H1 (cell line): ENCODE measurements around the gene GALNT2.

Experiments
- ATF3 ChIP-seq: IDR thresholded peaks from 2 replicates; pipeline ENCODE4 v1.6.1; 2011; ENCODE audit warnings: low read depth, mild to moderate bottlenecking, low read length; ENCODE audit not compliant: insufficient read depth
- CHD2 ChIP-seq: IDR thresholded peaks from 2 replicates; pipeline ENCODE4 v1.6.1; 2012; ENCODE audit warnings: low read length, improper control_type of control experiment
- CTCF ChIP-seq, 3 experiments: IDR thresholded peaks; 1 replicate in 2 of 3; 2 replicates in 1 of 3; pipeline versions ENCODE4 v1.5.1 to v1.6.1; 2011; ENCODE audit warnings: low read length in 3 of 3, mild to moderate bottlenecking in 3 of 3, inconsistent platforms in 2 of 3, low read depth in 1 of 3, moderate library complexity in 1 of 3; ENCODE audit not compliant: insufficient read depth in 1 of 3; ENCODE audit errors: control extremely low read depth in 1 of 3
- POLR2A ChIP-seq, 2 experiments: IDR thresholded peaks; 1 replicate in 1 of 2; 2 replicates in 1 of 2; pipeline ENCODE4 v1.6.1; 2011; ENCODE audit warnings: low read depth in 2 of 2, low read length in 2 of 2, mild to moderate bottlenecking in 2 of 2; ENCODE audit errors: control extremely low read depth in 1 of 2
- RXRA ChIP-seq: IDR thresholded peaks from 2 replicates; pipeline ENCODE4 v1.6.1; 2011; ENCODE audit warnings: low read depth, mild to moderate bottlenecking, low read length, moderate library complexity; ENCODE audit not compliant: insufficient read depth
- SP1 ChIP-seq: IDR thresholded peaks from 2 replicates; pipeline ENCODE4 v1.6.1; 2011; ENCODE audit warnings: low read depth, low read length
- TAF1 ChIP-seq: IDR thresholded peaks from 2 replicates; pipeline ENCODE4 v1.6.1; 2011; ENCODE audit warnings: mild to moderate bottlenecking, low read depth, low read length
- TEAD4 ChIP-seq: IDR thresholded peaks from 2 replicates; pipeline ENCODE4 v1.6.1; 2012; ENCODE audit warnings: low read depth, low read length, inconsistent platforms, mixed read lengths
- YY1 ChIP-seq: IDR thresholded peaks from 2 replicates; pipeline ENCODE4 v1.6.1; 2011; ENCODE audit warnings: low read depth, mild to moderate bottlenecking, low read length

- TF ChIP-seq TEAD4 = no peak
- no peak for TF ChIP-seq CTCF (IDR thresholded peaks at IDR 0.05; ENCODE audit: control extremely low read depth in 1 of 3, insufficient read depth in 1 of 3, low read depth in 1 of 3, low read length in 3 of 3)
- no peak for TF ChIP-seq YY1
- TF ChIP-seq POLR2A (IDR thresholded peaks at IDR 0.05; ENCODE audit: control extremely low read depth in 1 of 2, low read depth in 2 of 2, low read length in 2 of 2) = no peak
- no peak for TF ChIP-seq SP1
- TF ChIP-seq RXRA = no peak
- TF ChIP-seq ATF3 = no peak
- TF ChIP-seq CHD2 = no peak
- no peak for TF ChIP-seq TAF1
These were observed 200.5 kb downstream of the GALNT2 start for GRCh38 chr1:230267338-230268065.
